Fibroblast of lung (primary cell): ENCODE data around the gene DPH2. TPM values are rescaled to one million over a fixed set of nuclear protein-coding genes. Genes with fewer than 3 reads are reported as not detected.

ENCODE experiments used
- DNase-seq, 2 donors: peaks; one replicate each; pipeline versions ENCODE4 v3.0.0 to v3.0.0-alpha.2; 2010; ENCODE audit warnings: low read depth in 2 of 2
- H2AFZ ChIP-seq: 2 replicates; pipeline ENCODE4 v1.5.1; 2012; ENCODE audit warnings: low read length, control low read depth, inconsistent platforms
- H3K27ac ChIP-seq: 2 replicates; pipeline ENCODE4 v1.5.1; 2011; ENCODE audit warnings: low read length, control low read depth; ENCODE audit not compliant: insufficient read depth
- H3K27me3 ChIP-seq: 2 replicates; pipeline ENCODE4 v1.5.1; 2011; ENCODE audit warnings: mild to moderate bottlenecking, low read length; ENCODE audit not compliant: control insufficient read depth, insufficient read depth
- H3K36me3 ChIP-seq: 2 replicates; pipeline ENCODE4 v1.5.1; 2011; ENCODE audit warnings: low read length; ENCODE audit not compliant: control insufficient read depth, insufficient read depth
- H3K4me1 ChIP-seq: 2 replicates; pipeline ENCODE4 v1.5.1; 2011; ENCODE audit warnings: low read length; ENCODE audit not compliant: control insufficient read depth, insufficient read depth; ENCODE audit errors: extremely low read depth
- H3K4me2 ChIP-seq: 2 replicates; pipeline ENCODE4 v1.5.1; 2011; ENCODE audit warnings: low read length, control low read depth; ENCODE audit not compliant: insufficient read depth; ENCODE audit errors: extremely low read depth
- H3K4me3 ChIP-seq, 4 experiments: fragments of 200-600 bp in 1 of 4; sonication (generic) in 1 of 4; replicated peaks in 1 of 4; 2 replicates each; pipeline ENCODE4 v1.5.1; 2011 to 2016; ENCODE audit warnings: low read length in 4 of 4, low read depth in 3 of 4, mild to moderate bottlenecking in 3 of 4, control low read depth in 2 of 4, inconsistent platforms in 1 of 4, mixed read lengths in 1 of 4; ENCODE audit not compliant: insufficient read depth in 1 of 4; ENCODE audit errors: control extremely low read depth in 1 of 4
- H3K79me2 ChIP-seq: 2 replicates; pipeline ENCODE4 v1.5.1; 2012; ENCODE audit warnings: mild to moderate bottlenecking, low read length, inconsistent platforms; ENCODE audit not compliant: control insufficient read depth, insufficient read depth
- H3K9ac ChIP-seq: 2 replicates; pipeline ENCODE4 v1.5.1; 2011; ENCODE audit warnings: mild to moderate bottlenecking, low read length, control low read depth; ENCODE audit not compliant: insufficient read depth
- H3K9me3 ChIP-seq: 2 replicates; pipeline ENCODE4 v1.5.1; 2012; ENCODE audit warnings: low read depth, low read length; ENCODE audit not compliant: control insufficient read depth, insufficient read depth
- H4K20me1 ChIP-seq: 2 replicates; pipeline ENCODE4 v1.5.1; 2011; ENCODE audit warnings: low read length; ENCODE audit not compliant: control insufficient read depth, insufficient read depth; ENCODE audit errors: extremely low read depth
- EZH2 ChIP-seq: IDR thresholded peaks from 2 replicates; pipeline ENCODE4 v1.5.1; 2012; ENCODE audit warnings: low read length, control low read depth, mild to moderate bottlenecking; ENCODE audit errors: missing control alignments
- polyA plus RNA-seq, 2 donors: library from polyadenylated mRNA; depleted of rRNA in 1 of 2; stranded (reverse) in 1 of 2; unstranded in 1 of 2; fragments of >200 nt; gene quantifications; 2 replicates each; pipeline ENCODE4 v1.2.1, GENCODE V29; 2011 to 2012; ENCODE audit warnings: missing spikeins in 1 of 2
- total RNA-seq: library from RNA; depleted of rRNA; stranded (reverse); fragments of >200 nt; gene quantifications from 2 replicates; pipeline ENCODE4 v1.2.1, GENCODE V29; 2014
- TF ChIP-seq, protein P1 (sequence below), 2 donors: IDR thresholded peaks in 1 of 2; conservative IDR thresholded peaks in 1 of 2; 1 replicate in 1 of 2; 2 replicates in 1 of 2; pipeline ENCODE4 v1.5.1; 2011 to 2012; ENCODE audit warnings: low read length in 2 of 2, control low read depth in 1 of 2, inconsistent platforms in 1 of 2, low read depth in 1 of 2, mild to moderate bottlenecking in 1 of 2

DPH2 gene
- total and polyA plus RNA-seq, 2 donors (not counting 1 experiment from before 2014, with no cell fraction given) = 9.1 to 11.2 TPM

GRCh38 chr1:43998000-43998378 is 28.2 kb downstream of the DPH2 start:
- Histone ChIP-seq H3K4me1 (no peaks in the 10 kb centered on the region), H3K9ac (no peak overlapping the region), H3K79me2 (no peaks in the 10 kb centered on the region), H3K27me3 (no peaks in the 10 kb centered on the region), H3K4me3 (no peak overlapping the region), H3K36me3 (no peaks in the 10 kb centered on the region), H3K27ac (no peak overlapping the region), H4K20me1 (no peaks in the 10 kb centered on the region), H3K9me3 (no peaks in the 10 kb centered on the region), H2AFZ (no peak overlapping the region), H3K4me2 (no peak overlapping the region)
- TF ChIP-seq, protein P1, sequence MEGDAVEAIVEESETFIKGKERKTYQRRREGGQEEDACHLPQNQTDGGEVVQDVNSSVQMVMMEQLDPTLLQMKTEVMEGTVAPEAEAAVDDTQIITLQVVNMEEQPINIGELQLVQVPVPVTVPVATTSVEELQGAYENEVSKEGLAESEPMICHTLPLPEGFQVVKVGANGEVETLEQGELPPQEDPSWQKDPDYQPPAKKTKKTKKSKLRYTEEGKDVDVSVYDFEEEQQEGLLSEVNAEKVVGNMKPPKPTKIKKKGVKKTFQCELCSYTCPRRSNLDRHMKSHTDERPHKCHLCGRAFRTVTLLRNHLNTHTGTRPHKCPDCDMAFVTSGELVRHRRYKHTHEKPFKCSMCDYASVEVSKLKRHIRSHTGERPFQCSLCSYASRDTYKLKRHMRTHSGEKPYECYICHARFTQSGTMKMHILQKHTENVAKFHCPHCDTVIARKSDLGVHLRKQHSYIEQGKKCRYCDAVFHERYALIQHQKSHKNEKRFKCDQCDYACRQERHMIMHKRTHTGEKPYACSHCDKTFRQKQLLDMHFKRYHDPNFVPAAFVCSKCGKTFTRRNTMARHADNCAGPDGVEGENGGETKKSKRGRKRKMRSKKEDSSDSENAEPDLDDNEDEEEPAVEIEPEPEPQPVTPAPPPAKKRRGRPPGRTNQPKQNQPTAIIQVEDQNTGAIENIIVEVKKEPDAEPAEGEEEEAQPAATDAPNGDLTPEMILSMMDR (conservative IDR thresholded peaks at IDR 0.05 in 1 of 2, IDR thresholded peaks at IDR 0.05 in 1 of 2; ENCODE audit: low read depth in 1 of 2, low read length in 2 of 2) = no peak
- TF ChIP-seq EZH2 = no peak
- no peak for DNase-seq

- no peaks in the 10 kb centered on the region for H3K36me3 ChIP-seq
Measured at GRCh38 chr1:43999455-43999854, 29.6 kb downstream of the DPH2 start.

DNA sequence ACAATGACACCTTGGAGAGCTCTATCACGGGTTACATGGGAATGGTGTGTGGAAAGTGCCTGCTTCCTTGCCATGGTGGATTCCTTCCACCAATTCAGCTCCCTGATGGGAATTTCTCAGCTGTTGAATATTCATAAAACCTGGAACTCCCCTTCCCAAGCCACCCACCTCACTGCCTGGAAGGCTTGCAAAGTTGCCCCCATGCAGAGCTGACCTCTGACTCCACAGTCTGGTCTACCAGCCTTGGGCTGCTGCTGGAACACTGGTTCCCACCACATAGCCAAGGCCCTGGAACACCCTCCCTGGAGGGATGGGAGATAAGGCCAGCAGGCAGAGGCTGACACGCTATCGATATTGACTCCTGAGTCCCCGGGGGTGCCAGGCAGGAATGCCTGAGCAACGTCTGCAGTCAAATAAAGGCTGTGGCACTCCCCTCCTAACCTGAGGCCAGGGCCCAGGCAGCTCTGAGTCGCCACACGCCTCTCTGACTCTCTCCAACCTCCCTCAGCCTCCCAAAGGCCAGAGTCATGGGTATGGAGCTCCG is 30.4 kb downstream of the DPH2 start:
- Histone ChIP-seq H3K9ac (no peak overlapping the region), H2AFZ (no peak overlapping the region), H3K4me3 (no peak overlapping the region), H3K9me3 (no peaks in the 10 kb centered on the region), H3K79me2 (no peaks in the 10 kb centered on the region), H3K4me2 (no peak overlapping the region), H3K27ac (no peak overlapping the region), H3K27me3 (no peaks in the 10 kb centered on the region), H4K20me1 (no peaks in the 10 kb centered on the region), H3K4me1 (no peaks in the 10 kb centered on the region), H3K36me3 (no peaks in the 10 kb centered on the region)
- DNase-seq = no peak
- TF ChIP-seq EZH2 = no peak
- TF ChIP-seq, protein P1 (conservative IDR thresholded peaks at IDR 0.05 in 1 of 2, IDR thresholded peaks at IDR 0.05 in 1 of 2; ENCODE audit: low read depth in 1 of 2, low read length in 2 of 2) = no peak

More at GRCh38 chr1:43999455-43999854, 29.6 kb downstream of the DPH2 start:
- Histone ChIP-seq H3K9ac (no peak overlapping the region), H3K79me2 (no peaks in the 10 kb centered on the region), H3K27ac (no peak overlapping the region), H3K4me2 (no peak overlapping the region), H3K4me1 (no peaks in the 10 kb centered on the region), H3K9me3 (no peaks in the 10 kb centered on the region), H2AFZ (no peak overlapping the region), H4K20me1 (no peaks in the 10 kb centered on the region), H3K4me3 (no peak overlapping the region), H3K27me3 (no peaks in the 10 kb centered on the region)
- DNase-seq = no peak
- TF ChIP-seq, protein P1 (conservative IDR thresholded peaks at IDR 0.05 in 1 of 2, IDR thresholded peaks at IDR 0.05 in 1 of 2; ENCODE audit: low read depth in 1 of 2, low read length in 2 of 2) = no peak
